OCI-M2 (cell line): ENCODE measurements around the gene NAALADL1.
"Not testable (repeated sequence)": the region's sequence is repeated elsewhere in the genome, so short reads cannot be mapped to it uniquely, and the experiment has no call there.

Source experiments
- DNase-seq: peaks from one replicate; lab custom pipeline; 2025; ENCODE audit not compliant: unreplicated experiment; lab: John Stamatoyannopoulos, UW

The NAALADL1 gene

GRCh38 chr11:65055538-65055937 lies 2.8 kb downstream of the NAALADL1 start:
- DNase-seq: no peak

GRCh38 chr11:65053827-65054508 lies 4.4 kb downstream of the NAALADL1 start:
- DNase-seq: no peak

- DNase-seq: no peak
Measured at GRCh38 chr11:65051398-65051858, 6.9 kb downstream of the NAALADL1 start.

GRCh38 chr11:65047581-65048422 lies 10.6 kb downstream of the NAALADL1 start:
- no peak for DNase-seq

- DNase-seq: no peak
Measured at GRCh38 chr11:65045728-65046127, 12.6 kb downstream of the NAALADL1 start.

GRCh38 chr11:65045061-65045460 lies 13.3 kb downstream of the NAALADL1 start:
- DNase-seq: no peak

GRCh38 chr11:65043881-65044501 lies 14.4 kb downstream of the NAALADL1 start:
- no peak for DNase-seq

GRCh38 chr11:65042891-65043290 lies 15.5 kb downstream of the NAALADL1 start:
- no peak for DNase-seq

- peak; percentile 68 for DNase-seq
Measured at GRCh38 chr11:65040847-65041622, 17.3 kb downstream of the NAALADL1 start, which contains the start of gene SAC3D1. TSS of gene SAC3D1 (plus strand) at chr11:65041210. CDS start at chr11:65041293, 83 bp downstream.

- no peak for DNase-seq
Measured at GRCh38 chr11:65040520-65040846, 17.9 kb downstream of the NAALADL1 start.

- DNase-seq: no peak
Measured at GRCh38 chr11:65036931-65037330, 21.4 kb downstream of the NAALADL1 start.

- no peak for DNase-seq
Measured at GRCh38 chr11:65035579-65035978, 22.8 kb downstream of the NAALADL1 start.

GRCh38 chr11:65034423-65034822 lies 23.9 kb downstream of the NAALADL1 start:
- no peak for DNase-seq

GRCh38 chr11:65032216-65032615 lies 26.1 kb downstream of the NAALADL1 start:
- DNase-seq: no peak

GRCh38 chr11:65027213-65028067 lies 30.9 kb downstream of the NAALADL1 start, which contains the start of gene SNX15:
TSS of gene SNX15 (plus strand) at chr11:65027439. CDS start at chr11:65027538, 99 bp downstream.
- DNase-seq: peak; percentile 91

- DNase-seq: no peak
Measured at GRCh38 chr11:65026810-65027209, 31.5 kb downstream of the NAALADL1 start.

- not testable (repeated sequence) for DNase-seq
Measured at GRCh38 chr11:65023502-65023901, 34.9 kb downstream of the NAALADL1 start.

- DNase-seq: no peak
Measured at GRCh38 chr11:65021509-65021908, 36.8 kb downstream of the NAALADL1 start.

- DNase-seq: no peak
Measured at GRCh38 chr11:65021003-65021402, 37.4 kb downstream of the NAALADL1 start.

GRCh38 chr11:65019824-65020223 lies 38.5 kb downstream of the NAALADL1 start:
- no peak for DNase-seq
